ENCODE measurements around the gene CACNA1B. TPM values are rescaled to one million over a fixed set of nuclear protein-coding genes. Genes with fewer than 3 reads are reported as not detected.

Gene CACNA1B
- total RNA-seq, 1 experiment from 2014 or later, result 1.7 TPM

GRCh38 chr9:138038244-138038671, 160.7 kb downstream of the CACNA1B start (continued):
- TF ChIP-seq YY1 (IDR thresholded peaks at IDR 0.05; ENCODE audit: extremely low read depth, insufficient replicate concordance, low read depth, low read length) (no peak), EZH2 (IDR thresholded peaks at IDR 0.05) (no peak), ZBTB33 (IDR thresholded peaks at IDR 0.05; ENCODE audit: extremely low read depth, insufficient replicate concordance, low read length) (no peak)

GRCh38 chr9:138040446-138041430, 163.2 kb downstream of the CACNA1B start:
- Histone ChIP-seq H3K4me3 (replicated peaks in 1 of 2; ENCODE audit: low read depth in 1 of 2, low read length in 2 of 2) (no peak overlapping the region), H3K27me3 (ENCODE audit: insufficient read depth, low read length) (no peaks in the 10 kb centered on the region), H3K79me2 (ENCODE audit: insufficient read depth, low read length) (no peaks in the 10 kb centered on the region), H4K20me1 (ENCODE audit: insufficient read depth) (no peaks in the 10 kb centered on the region), H3K9ac (ENCODE audit: low read length) (no peak overlapping the region), H3K9me3 (ENCODE audit: control insufficient read depth in 1 of 2, insufficient read depth in 1 of 2, low read depth in 1 of 2, low read length in 2 of 2) (no peaks in the 10 kb centered on the region), H3K4me1 (ENCODE audit: control insufficient read depth in 1 of 2, insufficient read depth in 2 of 2, low read length in 2 of 2) (no peaks in the 10 kb centered on the region), H3K9me2 (ENCODE audit: insufficient read depth) (no peaks in the 10 kb centered on the region), H3K36me3 (ENCODE audit: control insufficient read depth in 1 of 2, insufficient read depth in 2 of 2, low read length in 2 of 2) (no peaks in the 10 kb centered on the region), H3K4me2 (ENCODE audit: low read length) (no peak overlapping the region), H2AFZ (ENCODE audit: low read depth, low read length, poor library complexity, severe bottlenecking) (no peak overlapping the region), H3K27ac (ENCODE audit: low read depth, low read length) (no peak overlapping the region)
- ChIA-PET POLR2A (no interaction called here), RAD21 (ENCODE audit: low non-redundant PET in 1 of 2, low total read pairs in 2 of 2, uncharacterized antibody in 2 of 2, unreplicated experiment in 2 of 2) (no interaction called here), CTCF (no interaction called here)
- DNase-seq (ENCODE audit: low read depth, low spot score), result no peak
- intact Hi-C loops (cut with micrococcal nuclease), result no loop called here
- no peak for ATAC-seq
- TF ChIP-seq CEBPB (IDR thresholded peaks at IDR 0.05; ENCODE audit: low read depth), result no peak
- no peak for TF ChIP-seq SP1 (IDR thresholded peaks at IDR 0.05; ENCODE audit: low read depth)
- no TSS peak for BruUV-seq (replicated peaks)
